GM10266 (cell line): ENCODE results near the gene COL8A2.

ENCODE experiments used
- DNase-seq: peaks from one replicate; pipeline ENCODE4 v3.0.0; 2012; ENCODE audit errors: extremely low spot score
- CTCF ChIP-seq: IDR thresholded peaks from 2 replicates; pipeline ENCODE4 v1.5.1; 2012; ENCODE audit warnings: mild to moderate bottlenecking, low read depth; ENCODE audit not compliant: control insufficient read depth, insufficient read depth; ENCODE audit errors: missing control alignments

COL8A2 gene

DNA sequence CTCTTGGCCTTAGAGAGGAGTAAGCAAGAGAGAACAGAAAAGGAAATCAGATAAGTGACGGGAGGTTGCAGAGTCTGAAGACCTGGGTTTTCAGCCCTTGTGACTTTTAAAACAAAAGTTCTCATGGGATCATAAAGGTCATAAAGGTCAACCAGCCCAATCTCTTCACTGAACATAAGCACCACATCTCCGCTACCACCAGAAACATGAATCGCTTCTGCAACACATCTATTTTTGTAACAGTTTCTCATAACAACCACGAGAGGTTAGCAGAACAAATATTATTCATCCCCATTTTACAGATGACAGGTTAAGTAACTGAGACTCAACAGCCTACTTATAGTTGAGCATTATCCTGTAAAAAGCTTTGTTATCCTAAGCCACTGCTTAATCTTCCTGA lies 18.4 kb upstream of the COL8A2 start:
- no peak for TF ChIP-seq CTCF
- no peak for DNase-seq

DNA sequence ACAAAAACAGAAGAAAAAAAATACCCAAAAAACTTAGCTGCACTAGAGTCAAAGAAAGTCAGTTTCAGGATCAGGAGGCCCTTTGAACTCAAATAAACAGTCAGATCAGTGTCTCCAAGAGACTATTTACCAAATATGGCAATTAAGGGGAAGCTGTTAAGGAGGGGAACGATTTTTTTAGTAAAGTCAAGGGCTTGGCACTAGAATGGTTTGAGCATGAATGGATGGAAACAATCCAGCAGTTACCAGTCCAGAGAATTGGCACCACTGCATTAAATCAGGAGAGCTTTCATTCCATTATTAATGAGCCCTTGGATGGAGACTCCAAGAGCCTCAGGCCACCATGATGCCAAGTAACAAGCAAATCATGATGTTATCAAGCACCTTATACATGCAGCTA lies 17.1 kb upstream of the COL8A2 start:
- no peak for DNase-seq
- TF ChIP-seq CTCF: no peak

GRCh38 chr1:36139521-36139920 lies 14.5 kb upstream of the COL8A2 start:
- no peak for DNase-seq
- TF ChIP-seq CTCF: no peak

GRCh38 chr1:36137776-36138175 lies 12.8 kb upstream of the COL8A2 start:
- DNase-seq: no peak
- no peak for TF ChIP-seq CTCF

DNA sequence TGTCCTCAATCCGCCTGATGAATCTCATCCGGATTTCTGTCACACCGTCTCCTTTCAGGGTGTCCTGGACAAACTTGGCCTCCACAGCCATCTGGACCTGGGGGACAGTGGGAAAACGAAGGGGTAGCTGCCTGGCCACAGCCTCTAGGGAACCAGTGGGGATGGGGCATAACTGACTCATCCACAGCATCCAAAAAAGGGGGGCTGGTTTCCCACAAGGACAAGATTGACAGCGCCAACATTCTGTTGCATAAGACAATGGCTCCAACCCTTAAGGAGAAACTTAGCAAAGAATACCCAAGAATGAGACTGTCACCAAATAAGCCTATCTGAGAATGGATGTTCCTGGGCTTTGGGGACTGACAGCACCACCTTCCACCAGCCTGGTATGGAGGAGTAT lies 12.2 kb upstream of the COL8A2 start:
- TF ChIP-seq CTCF: no peak
- no peak for DNase-seq

- TF ChIP-seq CTCF: no peak
- no peak for DNase-seq
Observed at GRCh38 chr1:36136535-36136934, 11.5 kb upstream of the COL8A2 start.

DNA sequence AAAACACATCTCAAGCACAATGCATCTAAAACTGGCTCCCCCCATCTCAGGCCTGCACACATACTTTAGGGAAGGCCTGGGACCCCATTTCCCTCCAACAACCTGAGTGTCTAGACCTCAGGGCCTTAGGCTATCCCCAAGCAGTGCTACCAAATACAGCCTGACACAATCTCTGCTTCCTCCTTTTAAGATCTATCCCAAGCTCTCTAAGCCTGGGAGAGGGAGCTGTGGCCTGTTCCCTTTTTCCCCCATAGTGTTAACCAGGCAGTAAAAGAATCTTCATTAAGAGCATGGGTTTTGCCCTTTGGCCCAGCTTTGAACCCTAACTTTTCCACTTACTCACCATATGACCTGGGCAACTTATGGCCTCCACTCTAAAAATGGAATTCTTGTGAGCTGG lies 10.8 kb upstream of the COL8A2 start:
- no peak for DNase-seq
- TF ChIP-seq CTCF: no peak
